NCI-H1694 (cell line): ENCODE data around the gene MEFV.
A peak's percentile ranks its signal among the peaks of the same experiment; 100 is the strongest.

Experiments used
- DNase-seq: peaks from one replicate; lab custom pipeline; 2025; lab: John Stamatoyannopoulos, UW

MEFV gene

DNA sequence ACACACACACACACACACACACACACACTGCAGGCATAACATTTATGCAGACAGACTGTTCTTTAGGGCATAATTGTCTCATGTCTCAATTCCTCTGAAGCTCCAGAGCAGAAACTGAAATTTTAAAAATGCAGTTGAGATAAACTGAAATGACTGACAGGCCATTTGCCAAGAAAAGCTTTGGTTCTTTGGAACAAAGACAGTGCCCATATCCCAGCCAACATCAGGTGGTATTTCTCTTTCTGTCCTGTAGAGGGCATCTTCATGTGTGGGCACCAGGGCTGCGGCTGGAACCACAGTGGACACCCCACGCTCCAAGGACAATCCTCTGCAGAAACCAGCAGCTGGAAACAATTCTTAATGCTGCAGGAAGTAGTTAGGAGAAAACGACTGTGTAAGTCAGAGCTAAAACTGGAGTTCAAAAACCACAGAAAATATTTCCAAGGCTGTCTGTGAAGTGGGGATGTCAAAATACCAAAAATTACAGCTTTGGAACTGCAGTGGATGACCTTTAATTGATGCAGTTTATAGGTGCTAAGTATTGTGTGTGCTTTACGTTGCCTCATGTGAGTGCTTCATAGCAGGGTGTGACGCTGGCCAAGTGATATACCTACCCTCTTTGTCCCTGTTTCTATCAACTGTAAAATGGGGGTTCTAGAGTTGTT, 10.6 kb upstream of the MEFV start:
- no peak for DNase-seq

DNA sequence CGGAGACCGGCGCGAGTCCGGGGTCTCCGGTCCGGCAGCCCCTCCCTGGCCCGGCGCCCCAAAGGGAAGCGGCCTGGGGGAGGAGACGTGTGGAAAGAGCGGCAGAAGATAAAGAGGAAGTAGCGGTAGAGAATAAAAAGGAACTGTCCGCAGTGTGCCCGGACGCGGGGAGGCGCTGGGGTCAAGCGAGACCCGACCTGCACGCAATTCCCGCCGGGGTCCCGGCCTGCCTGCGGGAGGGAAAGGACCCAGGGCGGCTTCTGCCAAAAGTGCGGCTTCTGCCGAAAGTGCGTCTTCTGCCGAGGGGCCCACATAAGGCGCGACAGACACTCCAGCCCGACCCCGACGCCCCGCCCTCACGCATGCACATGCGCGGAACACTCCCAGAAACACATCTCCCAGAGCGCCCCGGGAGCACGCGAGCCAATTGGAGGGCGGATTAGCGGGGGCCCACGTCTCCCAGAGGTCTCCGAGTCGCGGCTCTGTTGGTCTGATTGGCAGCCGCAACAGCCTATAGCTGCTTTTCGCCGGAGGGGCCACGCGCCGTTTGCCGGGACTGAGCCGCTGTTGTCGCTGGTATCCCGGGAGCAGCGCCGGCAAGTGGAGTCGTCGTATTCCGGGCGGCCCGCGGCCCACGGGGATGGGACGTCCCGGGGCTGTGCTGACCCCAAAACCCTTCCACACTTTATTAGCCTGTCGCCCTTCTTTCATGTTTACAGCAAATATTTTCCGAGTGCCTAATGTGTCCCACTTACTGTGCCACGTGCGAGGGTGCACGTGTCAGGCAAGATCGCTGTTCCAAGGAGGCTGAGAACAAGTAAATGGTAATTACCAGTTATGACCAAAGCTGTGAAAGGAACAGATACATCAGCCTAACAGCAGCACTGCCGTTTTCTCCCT, 8.0 kb upstream of the MEFV start:
- DNase-seq: peak; percentile 89

DNA sequence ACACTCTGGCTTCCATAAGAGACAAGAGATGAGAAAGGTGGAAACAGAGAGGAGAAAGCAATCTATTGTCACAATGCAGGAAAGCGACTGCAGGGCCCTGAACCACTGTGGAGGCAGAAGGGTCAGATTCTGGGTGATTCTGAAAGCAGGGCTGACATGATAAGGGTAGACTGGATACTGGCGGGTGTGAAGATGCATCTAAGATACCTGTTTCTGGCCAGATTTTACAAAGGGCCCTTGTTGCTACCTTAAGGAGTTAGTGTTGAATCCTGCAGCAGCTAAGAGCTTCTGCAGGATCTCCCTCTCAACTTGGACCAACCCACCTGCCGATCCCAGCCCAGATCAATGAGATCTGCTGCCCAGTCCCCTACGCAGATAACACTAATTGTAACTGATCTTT, 6.1 kb upstream of the MEFV start:
- no peak for DNase-seq

DNA sequence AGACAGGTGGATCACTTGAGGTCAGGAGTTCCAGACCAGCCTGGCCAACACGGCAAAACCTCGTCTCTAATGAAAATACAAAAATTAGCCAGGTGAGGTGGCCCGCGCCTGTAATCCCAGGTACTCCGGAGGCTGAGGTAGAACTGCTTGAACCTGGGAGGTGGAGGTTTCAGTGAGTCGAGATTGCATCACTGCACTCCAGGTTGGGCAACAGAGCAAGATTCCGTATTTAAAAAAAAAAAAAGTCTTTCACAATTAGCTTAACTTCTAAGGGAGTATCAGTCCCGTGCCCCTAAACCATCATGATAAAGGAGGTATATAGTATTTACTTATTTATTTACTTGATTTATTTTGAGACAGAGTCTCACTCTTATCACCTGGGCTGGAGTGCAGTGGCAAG, 3.4 kb upstream of the MEFV start:
- DNase-seq: no peak

DNA sequence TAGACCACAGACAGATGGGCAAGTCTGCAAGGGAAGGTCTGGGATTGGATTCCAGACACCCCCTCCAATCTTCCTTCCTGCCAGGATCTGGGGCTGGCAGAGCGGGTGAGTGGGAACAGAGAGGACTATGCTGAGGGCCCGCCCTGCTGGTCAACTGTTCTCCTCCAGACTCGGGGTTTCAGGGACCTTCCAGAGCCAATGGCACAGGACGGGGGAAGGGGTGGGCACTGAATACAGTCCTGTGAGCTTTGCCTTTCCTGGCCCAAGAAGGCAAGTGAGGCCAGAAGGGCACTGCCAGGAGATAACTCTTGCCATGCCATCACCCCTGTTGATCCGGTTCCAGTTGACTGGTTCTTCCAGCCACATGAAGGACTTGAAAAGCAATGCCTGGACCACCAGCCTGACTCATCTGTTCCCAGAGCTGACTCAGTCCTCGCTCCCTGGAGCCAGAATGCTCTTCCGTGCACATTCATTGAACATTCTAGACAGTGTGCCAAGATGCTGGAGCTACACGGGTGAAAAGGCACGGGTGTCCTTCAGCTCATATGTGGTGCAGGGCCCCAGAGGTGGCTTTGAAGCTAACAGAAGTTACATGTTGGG, 533 bp upstream of the MEFV start:
- no peak for DNase-seq

DNA sequence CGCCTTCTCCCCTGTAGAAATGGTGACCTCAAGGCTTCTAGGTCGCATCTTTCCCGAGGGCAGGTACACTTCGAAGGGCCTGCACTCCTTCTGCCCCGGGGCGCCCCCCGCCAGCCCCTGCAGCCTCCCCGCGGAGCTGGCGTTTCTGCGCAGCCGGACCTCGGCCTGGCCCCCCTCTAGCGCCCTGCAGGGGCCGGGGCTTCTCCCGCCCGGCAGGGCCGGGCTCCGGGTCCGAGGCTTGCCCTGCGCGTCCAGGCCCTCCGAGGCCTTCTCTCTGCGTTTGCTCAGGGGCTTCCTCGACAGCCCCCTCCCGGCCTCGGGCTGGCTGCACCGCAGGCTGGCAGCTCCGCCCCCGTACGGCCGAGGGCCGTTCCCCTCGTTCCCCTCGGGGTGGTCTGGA, 2.1 kb downstream of the MEFV start:
- no peak for DNase-seq

DNA sequence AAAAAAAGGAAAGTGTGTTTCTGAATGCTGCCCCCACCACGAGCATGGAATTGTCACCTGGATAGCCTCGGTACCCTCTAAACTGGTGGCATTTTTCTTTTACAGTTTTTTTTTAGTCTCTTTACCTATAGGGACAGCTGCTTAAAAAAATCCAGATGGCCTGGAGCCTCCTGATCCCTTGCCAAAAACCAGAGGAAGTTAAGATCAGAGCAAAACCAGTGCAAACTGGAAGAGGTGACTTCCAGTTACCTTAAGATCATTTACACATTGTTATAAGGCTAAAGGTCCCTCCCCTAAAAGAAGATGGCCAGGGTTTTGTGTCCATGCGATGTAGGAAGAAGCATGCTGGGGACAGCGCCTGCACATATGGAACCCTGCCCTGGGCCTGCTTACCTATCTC, 3.5 kb downstream of the MEFV start:
- no peak for DNase-seq

DNA sequence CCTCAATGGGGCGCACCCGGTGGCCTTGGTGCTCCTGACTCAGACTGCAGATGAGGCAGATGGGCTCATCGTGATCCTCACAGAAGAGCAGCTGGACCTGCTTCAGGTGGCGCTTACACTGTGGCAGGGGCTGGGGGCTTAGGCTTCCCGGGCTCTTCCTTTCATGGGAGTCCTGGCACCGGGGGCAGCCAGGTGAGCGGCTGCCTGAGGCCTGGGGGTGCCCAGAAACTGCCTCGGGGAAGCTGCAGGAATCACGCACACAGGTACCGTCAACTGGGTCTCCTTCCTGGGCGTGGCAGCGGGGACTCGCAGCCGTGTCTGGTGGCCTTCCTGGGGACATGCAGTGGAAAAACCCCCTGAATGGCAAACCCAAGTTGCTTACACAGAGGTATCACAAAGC, 7.0 kb downstream of the MEFV start:
- DNase-seq: no peak

DNA sequence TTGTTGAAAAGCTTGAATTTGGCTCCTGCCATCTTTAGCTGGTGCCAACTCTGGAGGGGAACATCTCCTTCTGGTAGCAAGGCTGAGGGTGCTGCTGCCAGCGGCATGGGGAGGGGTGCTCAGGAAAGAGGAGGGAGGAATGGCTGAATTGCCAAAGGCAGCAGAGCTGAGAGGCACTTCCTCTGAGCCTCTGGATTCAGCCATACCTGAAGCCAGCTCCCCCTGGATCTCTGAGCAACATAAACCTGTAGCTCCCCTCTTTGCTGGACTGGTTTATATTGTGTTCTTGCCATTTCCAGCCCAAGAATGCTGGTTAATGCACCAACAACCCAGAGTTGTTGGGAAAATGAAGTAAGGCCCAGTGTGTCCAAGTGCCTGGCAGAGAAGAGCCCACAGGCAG, 7.4 kb downstream of the MEFV start:
- no peak for DNase-seq

DNA sequence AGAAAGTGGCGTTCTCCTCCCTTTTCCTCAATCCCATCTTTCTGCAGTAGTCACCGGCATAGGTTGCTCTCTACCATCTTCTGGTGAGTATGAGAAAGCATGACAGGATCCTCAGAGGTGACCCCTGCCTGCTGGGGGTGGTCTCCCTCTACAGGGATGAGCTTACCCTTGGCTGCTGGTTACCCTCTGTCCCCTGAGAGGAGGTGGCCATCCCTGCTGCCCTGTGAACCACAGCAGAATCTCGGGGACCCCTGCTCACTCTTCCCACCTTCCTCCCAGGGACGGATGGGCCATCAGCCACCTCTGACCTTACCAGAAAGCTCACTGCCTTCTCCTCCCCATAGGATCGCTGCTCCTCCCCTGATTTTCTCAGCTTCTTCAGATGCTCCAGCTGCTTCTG, 7.8 kb downstream of the MEFV start:
- DNase-seq: no peak

DNA sequence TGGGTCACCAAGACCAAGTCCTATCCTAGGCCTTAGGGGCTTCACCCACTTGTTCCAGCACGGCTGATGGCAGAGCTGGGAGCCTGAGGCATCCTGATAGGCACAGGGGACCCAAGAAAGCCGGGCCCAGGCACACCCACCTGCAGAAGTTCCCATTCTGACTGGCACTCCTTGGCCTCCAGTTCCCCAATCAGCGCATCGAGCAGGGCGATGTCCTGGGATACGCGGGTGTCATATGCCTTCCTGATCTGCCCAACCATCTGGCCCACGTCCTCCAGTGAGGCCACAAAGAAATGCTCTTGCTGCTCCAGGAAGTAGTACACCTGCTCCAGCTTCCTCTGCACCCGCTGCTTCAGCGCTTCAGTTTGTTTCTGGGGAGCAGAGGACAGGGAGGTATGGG, 9.6 kb downstream of the MEFV start:
- DNase-seq: no peak

DNA sequence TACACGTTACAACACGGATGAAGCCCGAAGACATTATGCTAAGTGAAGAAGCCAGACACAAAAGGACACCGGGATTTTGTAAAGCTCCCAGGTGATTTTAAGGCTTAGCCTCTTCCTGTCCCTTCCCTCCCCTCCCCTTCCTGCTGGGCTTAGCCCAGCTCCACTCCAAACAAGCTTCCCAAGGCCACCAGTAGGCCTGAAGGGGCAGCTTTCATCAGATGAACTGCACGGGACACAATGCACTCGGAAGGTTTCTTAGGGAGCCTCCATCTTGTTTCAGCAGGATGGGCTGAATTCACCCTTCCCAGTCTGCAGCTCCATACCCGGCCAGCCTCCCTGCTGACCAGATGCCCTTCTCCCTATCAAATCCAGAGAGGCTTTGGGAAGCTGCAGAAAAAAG, 10.4 kb downstream of the MEFV start:
- DNase-seq: no peak

DNA sequence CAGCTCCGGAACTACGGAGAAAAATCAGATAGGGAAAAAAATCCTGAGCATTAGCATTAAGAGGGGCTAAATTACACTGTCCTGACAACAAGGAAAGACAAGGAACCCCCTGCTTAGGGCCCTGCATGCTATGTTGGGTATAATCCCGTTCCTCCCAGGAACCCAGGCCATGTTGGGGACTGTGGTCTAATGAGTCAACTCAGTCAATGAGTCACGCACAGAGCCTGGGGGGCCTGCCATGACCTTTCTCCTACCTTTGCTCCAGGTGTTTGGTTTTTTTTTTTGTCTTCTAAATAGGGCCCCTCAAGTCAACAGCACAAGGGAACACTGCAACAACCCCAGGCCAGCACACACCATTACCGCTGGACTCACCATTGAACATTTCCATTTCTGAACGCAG, 12.6 kb downstream of the MEFV start:
- DNase-seq: no peak

DNA sequence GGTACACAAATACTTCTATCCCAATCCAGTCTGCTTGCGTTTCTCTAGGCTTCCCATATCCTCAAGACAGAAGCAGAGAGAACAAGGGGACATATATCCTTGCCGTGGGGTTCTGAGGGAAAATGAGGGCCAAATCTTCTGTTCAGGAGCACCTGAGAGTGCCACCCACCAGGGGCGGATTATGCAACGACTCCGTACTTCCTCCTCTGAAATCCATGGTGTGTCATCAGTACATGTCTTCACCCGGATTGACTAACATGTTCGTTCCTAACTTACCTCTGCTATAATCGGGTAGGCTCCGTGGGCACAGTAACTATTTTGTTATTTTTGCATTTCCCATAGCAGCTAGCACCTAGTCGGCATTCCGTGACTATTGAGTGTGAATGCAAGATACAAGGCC, 13.7 kb downstream of the MEFV start:
- DNase-seq: no peak

DNA sequence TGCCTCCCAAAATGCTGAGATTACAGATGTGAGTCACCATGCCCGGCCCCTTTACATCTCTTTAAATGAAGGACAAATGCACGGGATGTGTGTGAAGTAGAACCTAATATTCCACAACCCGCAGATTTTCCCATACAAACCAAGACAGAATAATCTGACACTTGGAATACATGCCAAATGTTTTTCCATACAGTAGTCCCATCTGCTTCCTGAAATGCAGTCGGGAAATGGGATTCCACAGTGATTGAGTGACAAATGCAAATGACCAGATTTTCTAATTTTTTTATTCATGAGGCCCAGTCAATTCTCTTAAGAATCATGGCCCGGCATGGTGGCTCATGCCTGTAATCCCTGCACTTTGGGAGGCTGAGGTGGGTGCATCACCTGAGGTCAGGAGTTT, 14.7 kb downstream of the MEFV start:
- DNase-seq: no peak

DNA sequence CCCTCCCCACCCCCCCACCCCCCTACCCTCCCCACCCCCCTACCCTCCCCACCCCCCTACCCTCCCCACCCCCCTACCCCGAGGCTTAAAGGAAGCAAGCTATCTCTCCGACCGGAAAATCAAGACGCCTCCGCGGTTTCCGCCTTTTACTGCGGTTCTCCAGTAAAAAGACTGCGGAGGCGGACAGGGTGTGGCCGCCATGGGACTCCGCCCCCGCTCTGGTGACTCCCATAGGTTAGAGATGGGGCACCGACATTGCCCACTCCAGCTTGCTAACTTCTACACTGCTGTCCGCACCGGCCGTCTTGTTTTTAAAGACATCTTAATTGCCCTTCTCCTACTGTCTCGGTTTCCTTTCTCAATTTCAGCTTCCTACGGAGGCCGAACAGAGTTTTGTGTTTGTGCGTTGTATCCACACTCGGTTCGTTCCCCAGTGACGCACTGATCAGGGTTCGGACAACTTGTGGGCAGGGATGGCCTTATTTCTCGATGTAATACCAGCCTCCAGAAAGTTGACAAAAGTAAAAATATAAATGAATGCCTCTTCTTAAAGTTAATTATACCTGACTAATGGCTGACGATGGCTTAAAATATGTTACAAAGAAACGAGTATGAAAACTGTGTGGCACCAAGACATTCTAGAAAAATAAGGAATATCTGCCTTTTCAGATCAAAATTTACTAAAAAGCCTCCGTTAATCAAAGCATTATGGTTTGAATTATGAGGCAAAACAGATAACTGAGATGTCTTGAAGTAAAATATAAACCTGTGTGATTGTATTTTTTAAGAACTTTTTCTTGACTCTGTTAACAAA, 20.4 kb downstream of the MEFV start:
- DNase-seq: no peak

DNA sequence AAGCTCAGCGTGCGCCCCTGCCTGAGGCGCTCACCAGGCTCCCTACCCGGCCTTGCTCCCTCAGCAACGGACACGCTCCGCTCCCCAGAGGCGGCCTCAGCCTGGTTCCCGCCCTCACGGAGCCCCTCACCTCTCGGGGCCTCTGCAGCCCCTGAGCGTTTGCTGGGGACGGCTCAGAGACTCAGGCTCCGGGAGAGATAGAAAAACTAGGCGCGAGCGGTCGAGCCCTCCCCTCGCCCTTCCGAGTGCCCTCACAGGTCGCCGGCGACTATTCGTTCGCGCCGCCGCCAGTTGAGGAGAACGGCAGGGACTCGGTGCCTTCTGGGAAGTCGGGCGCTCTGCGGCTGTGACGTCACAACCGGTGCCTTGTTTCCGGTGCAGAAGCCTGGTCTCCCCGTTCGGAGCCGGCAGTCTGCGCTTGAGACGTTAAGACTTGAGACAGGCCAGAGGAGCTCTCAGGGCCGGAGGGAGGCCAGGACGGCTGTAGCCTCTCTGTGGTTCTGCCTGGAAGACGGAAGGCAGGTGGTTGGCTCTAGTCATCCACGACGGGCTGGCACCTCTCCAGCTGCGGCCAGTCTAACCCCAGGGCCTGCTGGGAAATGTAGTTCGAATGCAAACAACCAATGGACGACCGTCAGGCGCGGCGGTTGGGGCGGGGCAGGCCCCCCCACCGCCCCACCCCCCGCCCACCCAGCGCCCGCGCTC, 21.4 kb downstream of the MEFV start, which contains the start of gene ZNF200:
ZNF200 (minus strand) TSS at position 302 of the 705 bp plus-strand sequence. CDS start 1,403 bp downstream, outside the sequence.
- DNase-seq: peak; percentile 73

DNA sequence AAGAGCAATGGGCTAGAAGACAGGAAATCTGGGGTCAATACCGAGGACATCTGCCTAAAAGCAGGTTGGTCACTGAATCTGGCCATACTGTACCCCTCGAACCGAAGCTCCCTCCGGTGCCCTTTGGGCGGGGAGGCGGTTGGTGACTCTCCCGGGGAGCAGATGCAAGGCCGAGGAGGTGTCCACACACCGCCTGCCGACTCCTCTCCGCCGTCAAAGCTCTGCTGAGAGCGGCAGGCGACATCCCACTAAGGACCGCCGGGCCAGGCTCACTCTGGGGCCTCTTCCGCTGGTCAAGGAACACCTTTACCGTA, 21.9 kb downstream of the MEFV start:
- DNase-seq: no peak

DNA sequence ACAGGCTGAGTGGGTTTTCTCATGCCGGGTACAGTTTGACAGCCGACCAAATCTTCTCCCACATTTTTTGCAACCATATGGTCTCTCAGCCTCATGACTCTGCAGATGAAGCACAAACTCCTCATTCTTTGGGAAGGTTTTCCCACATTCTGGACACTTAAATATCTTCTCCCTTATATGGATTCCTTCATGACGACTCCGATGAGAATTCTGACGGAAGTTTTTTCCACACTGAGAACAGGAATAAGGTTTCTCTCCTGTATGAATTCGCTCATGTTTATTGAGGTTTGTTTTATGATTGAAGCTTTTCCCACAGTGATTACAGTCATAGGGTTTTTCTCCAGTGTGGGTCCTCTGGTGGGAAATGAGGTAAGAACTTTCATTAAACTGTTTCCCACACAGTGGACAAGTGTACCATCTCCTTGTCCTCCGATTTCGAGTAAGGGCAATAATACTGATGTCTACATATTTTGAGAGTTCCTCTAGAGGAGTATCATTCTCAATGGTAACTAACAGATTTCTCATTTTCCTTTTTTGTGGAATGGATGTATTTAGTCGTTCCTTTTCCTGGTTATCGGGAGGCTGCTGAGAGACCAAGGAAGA, 32.4 kb downstream of the MEFV start:
- no peak for DNase-seq

DNA sequence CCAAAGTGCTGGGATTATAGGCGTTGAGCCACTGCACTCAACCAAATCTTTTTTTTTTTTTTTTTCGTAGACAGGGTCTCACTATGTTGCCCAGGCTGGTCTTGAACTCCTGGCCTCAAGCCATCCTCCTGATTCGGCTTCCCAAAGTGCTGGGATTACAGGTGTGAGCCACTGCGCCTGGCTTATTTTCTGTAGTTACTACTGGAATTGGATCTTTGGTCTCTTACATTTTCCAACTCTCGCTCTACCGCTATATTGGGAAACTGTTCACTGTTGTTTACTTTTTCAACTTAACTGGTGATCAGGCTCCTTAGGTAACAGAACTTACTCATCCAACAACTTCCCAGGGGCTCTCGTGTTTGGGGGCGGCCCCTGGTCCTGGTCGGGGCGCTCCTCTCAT, 35.6 kb downstream of the MEFV start:
- DNase-seq: no peak

DNA sequence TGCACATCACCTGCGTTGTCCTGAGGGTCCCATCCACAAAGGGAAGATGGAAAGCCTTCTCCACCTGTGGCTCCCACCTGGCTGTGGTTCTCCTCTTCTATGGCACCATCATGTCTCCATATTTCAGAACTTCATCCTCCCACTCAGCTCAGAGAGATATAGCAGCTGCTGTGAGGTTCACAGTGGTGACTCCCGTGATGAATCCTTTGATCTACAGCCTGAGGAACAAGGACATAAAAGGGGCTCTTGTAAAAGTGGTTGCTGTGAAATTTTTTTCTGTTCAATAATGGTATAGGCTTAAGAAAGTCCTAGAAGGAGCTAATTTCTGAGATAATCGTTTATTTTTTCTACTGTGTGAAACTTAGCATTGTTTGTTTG, 40.2 kb downstream of the MEFV start:
- no peak for DNase-seq
